GM12878 (cell line): ENCODE measurements around the gene CAPN1. TPM values are rescaled to one million over a fixed set of nuclear protein-coding genes. Genes with fewer than 3 reads are reported as not detected.

Source experiments
- ATAC-seq: fragments of 200-7000 bp; cut with Tn5 transposase; 3 replicates; pipeline ENCODE4 v1.9.1; 2020; ENCODE audit warnings: mild to moderate bottlenecking, moderate library complexity
- BruUV-seq: library from RNA; stranded (reverse); fragments of 400-500 nt; replicated peaks from 2 replicates; lab custom pipeline; 2021; lab: Mats Ljungman, UMichigan
- CTCF ChIA-PET: fragments of 300-600 bp; sonication (Branson Sonifier 250); formaldehyde crosslinking; extraction: SDS; loops from one replicate; lab custom pipeline; 2021; ENCODE audit warnings: inconsistent platforms; lab: Yijun Ruan, JAX
- POLR2A ChIA-PET: fragments of 350-600 bp; formaldehyde crosslinking; extraction: SDS; loops from one replicate; lab custom pipeline; 2021; ENCODE audit warnings: inconsistent platforms; lab: Charles Lee
- RAD21 ChIA-PET: fragments of 300-600 bp; sonication (Branson Sonifier 250); formaldehyde crosslinking; loops from one replicate; lab custom pipeline; 2023; ENCODE audit warnings: antibody characterized with exemption; ENCODE audit not compliant: unreplicated experiment; lab: Charles Lee
- SMC1A ChIA-PET: fragments of 300-600 bp; sonication (Branson Sonifier 250); formaldehyde crosslinking; loops from one replicate; lab custom pipeline; 2023; ENCODE audit not compliant: unreplicated experiment, uncharacterized antibody; lab: Charles Lee
- DNase-seq: peaks from one replicate; pipeline ENCODE4 v3.0.0-alpha.2; 2011; ENCODE audit warnings: low read depth, low spot score
- FAIRE-seq: peaks from 3 replicates; lab custom pipeline; 2011; peaks lifted over from hg19 to GRCh38; lab: Jason Lieb, UNC
- H2AFZ ChIP-seq: 2 replicates; pipeline ENCODE4 v1.6.0; 2011; ENCODE audit warnings: low read depth, low read length, control low read depth; ENCODE audit not compliant: control insufficient read depth
- H3K27ac ChIP-seq: 2 replicates; pipeline ENCODE4 v1.5.1; 2011; ENCODE audit warnings: control low read depth; ENCODE audit not compliant: control insufficient read depth, insufficient read depth
- H3K27me3 ChIP-seq, 2 experiments: replicated peaks in 1 of 2; 2 replicates each; pipeline versions ENCODE4 v1.6.0 to v1.6.1; 2011; ENCODE audit warnings: low read length in 1 of 2; ENCODE audit not compliant: control insufficient read depth in 2 of 2, insufficient read depth in 2 of 2
- H3K36me3 ChIP-seq, 2 experiments: 2 replicates each; pipeline ENCODE4 v1.5.1; 2011; ENCODE audit warnings: low read length in 1 of 2; ENCODE audit not compliant: control insufficient read depth in 2 of 2, insufficient read depth in 2 of 2
- H3K4me1 ChIP-seq: 2 replicates; pipeline ENCODE4 v1.6.1; 2011; ENCODE audit warnings: mild to moderate bottlenecking, low read length, moderate library complexity, mixed read lengths; ENCODE audit not compliant: control insufficient read depth, insufficient read depth
- H3K4me2 ChIP-seq: 2 replicates; pipeline ENCODE4 v1.6.0; 2011; ENCODE audit warnings: control low read depth; ENCODE audit not compliant: control insufficient read depth, insufficient read depth
- H3K4me3 ChIP-seq: fragments of 200-600 bp; sonication (generic); 2 replicates; pipeline ENCODE4 v1.5.1; 2016
- H3K79me2 ChIP-seq: 2 replicates; pipeline ENCODE4 v1.6.0; 2011; ENCODE audit warnings: low read length; ENCODE audit not compliant: control insufficient read depth, insufficient read depth
- H3K9ac ChIP-seq: 2 replicates; pipeline ENCODE4 v1.8.0; 2011; ENCODE audit warnings: low read length, control low read depth, mixed read lengths; ENCODE audit not compliant: control insufficient read depth, insufficient read depth
- H3K9me3 ChIP-seq: replicated peaks from 3 replicates; pipeline ENCODE4 v1.5.1; 2011; ENCODE audit warnings: mild to moderate bottlenecking, low read length; ENCODE audit not compliant: control insufficient read depth, insufficient read depth
- H4K20me1 ChIP-seq: 2 replicates; pipeline ENCODE4 v1.6.0; 2011; ENCODE audit not compliant: control insufficient read depth, insufficient read depth
- DPF2 ChIP-seq: fragments of 450-650 bp; IDR thresholded peaks from 2 replicates; pipeline ENCODE4 v1.6.1; 2017; ENCODE audit warnings: mild to moderate bottlenecking
- FOS ChIP-seq: IDR thresholded peaks from 3 replicates; pipeline ENCODE4 v1.6.1; 2011; ENCODE audit warnings: borderline replicate concordance; ENCODE audit not compliant: insufficient read length; ENCODE audit errors: extremely low read depth
- MXI1 ChIP-seq: fragments of 150-350 bp; IDR thresholded peaks from 2 replicates; pipeline ENCODE4 v1.6.1; 2011; ENCODE audit warnings: low read depth, mild to moderate bottlenecking, inconsistent platforms, low read length, improper control_type of control experiment
- NR2C1 ChIP-seq: fragments of 450-650 bp; IDR thresholded peaks from 2 replicates; pipeline ENCODE4 v1.6.1; 2017; ENCODE audit warnings: antibody characterized with exemption, mild to moderate bottlenecking, moderate library complexity
- RAD21 ChIP-seq: IDR thresholded peaks from 2 replicates; pipeline ENCODE4 v1.6.1; 2011; ENCODE audit warnings: mild to moderate bottlenecking, low read depth, low read length, moderate library complexity; ENCODE audit not compliant: insufficient read depth
- REST ChIP-seq: IDR thresholded peaks from 2 replicates; pipeline ENCODE4 v1.6.1; 2012; ENCODE audit warnings: mild to moderate bottlenecking, low read depth, low read length
- SIX5 ChIP-seq: IDR thresholded peaks from 2 replicates; pipeline ENCODE4 v1.6.1; 2011; ENCODE audit warnings: mild to moderate bottlenecking, low read depth, low read length, moderate library complexity; ENCODE audit not compliant: severe bottlenecking
- SPI1 ChIP-seq: IDR thresholded peaks from 2 replicates; pipeline ENCODE4 v1.6.1; 2011; ENCODE audit warnings: low read depth, mild to moderate bottlenecking, low read length, moderate library complexity, borderline replicate concordance; ENCODE audit not compliant: insufficient read depth
- WGBS: methylation state at CpG from one replicate; pipeline ENCODE4 v1.1.6; 2016; ENCODE audit warnings: low lambda C conversion rate; ENCODE audit not compliant: insufficient replicate concordance, insufficient coverage; ENCODE audit errors: missing lambda C conversion rate; 5-methylcytosine and 5-hydroxymethylcytosine counted together
- in situ Hi-C: fragments of 300-500 bp; cut with MboI; formaldehyde crosslinking; loops from 9 replicates; pipeline ENCODE4 v1.14.3; 2018; ENCODE audit warnings: mixed read lengths
- intact Hi-C: fragments of 100-400 bp; cut with micrococcal nuclease; formaldehyde crosslinking; loops from one replicate; pipeline ENCODE4 v1.14.2; 2022; ENCODE audit not compliant: unreplicated experiment
- polyA plus RNA-seq, 11 experiments: library from polyadenylated mRNA; depleted of rRNA in 4 of 11; unstranded in 6 of 11; stranded (reverse) in 5 of 11; fragments of >200 nt; fragmentation: Nextera tagmentation in 4 of 11; fragmentation: Illumina TruSeq in 1 of 11; extraction: Ambion mirVana in 4 of 11; extraction: Trizol in 1 of 11; gene quantifications; 1 replicate in 1 of 11; 2 replicates in 10 of 11; pipeline versions ENCODE4 v1.2.1 to v1.2.3, GENCODE V29; 2011 to 2016; ENCODE audit warnings: inconsistent platforms in 2 of 11, missing spikeins in 2 of 11, low read depth in 1 of 11
- total RNA-seq, 4 experiments: library from RNA; depleted of rRNA in 3 of 4; stranded (reverse); fragments of >200 nt in 3 of 4; fragmentation: Illumina TruSeq in 1 of 4; extraction: Trizol in 1 of 4; gene quantifications; 2 replicates each; pipeline versions ENCODE4 v1.2.1 to v1.2.3, GENCODE V29; 2013 to 2021
- TF ChIP-seq, protein P1 (sequence below): IDR thresholded peaks from 2 replicates; pipeline ENCODE4 v1.6.1; 2012; ENCODE audit warnings: improper control_type of control experiment, low read depth, low read length; ENCODE audit not compliant: insufficient replicate concordance
- TF ChIP-seq, protein P2 (sequence below): IDR thresholded peaks from 2 replicates; pipeline ENCODE4 v1.6.1; 2012; ENCODE audit warnings: low read length, inconsistent platforms
- TF ChIP-seq, protein P3 (sequence below): IDR thresholded peaks from 2 replicates; pipeline ENCODE4 v1.6.1; 2011; ENCODE audit warnings: low read depth, mild to moderate bottlenecking, low read length, moderate library complexity, borderline replicate concordance; ENCODE audit errors: extremely low read depth

CAPN1 gene
- total and polyA plus RNA-seq, 10 of the 15 experiments (the other 5 are each of a cell fraction or from before 2014, with no cell fraction given) = 2.2 to 167 (median 77.3) TPM

DNA sequence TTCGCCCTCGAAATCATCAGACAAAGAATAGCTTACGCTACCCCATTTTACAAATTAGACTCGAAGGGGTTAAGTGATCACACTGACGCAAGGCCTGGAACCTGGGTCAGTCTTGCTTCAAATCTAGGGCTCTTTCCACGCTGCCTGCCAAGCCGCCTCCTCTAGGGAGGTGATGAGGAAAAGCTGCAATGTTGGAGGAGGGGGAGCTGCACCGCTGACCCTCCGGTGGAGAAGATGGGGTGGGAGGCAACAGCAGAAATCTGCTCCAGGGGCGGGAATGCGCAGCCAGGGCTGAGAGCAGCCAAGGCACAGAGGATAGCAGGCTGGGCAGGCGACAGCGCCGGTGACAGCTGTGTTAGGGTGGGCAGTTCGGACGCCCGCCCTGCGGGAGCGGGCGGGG is 48.0 kb upstream of the CAPN1 start:
- Histone ChIP-seq H4K20me1 (0 out of 2 replicates have a peak, but pooled peaks cover 4% of the 10 kb centered on the region), H3K9ac (peak overlapping the region; percentile 96), H3K4me2 (peak overlapping the region; percentile 98), H3K27ac (peak overlapping the region; percentile 99), H2AFZ (no peak overlapping the region), H3K9me3 (no peaks in the 10 kb centered on the region), H3K27me3 (no peaks in the 10 kb centered on the region), H3K79me2 (peaks cover 44% of the 10 kb centered on the region), H3K4me1 (peaks cover 21% of the 10 kb centered on the region), H3K4me3 (peak overlapping the region; percentile 99), H3K36me3 (peaks cover 15 to 22% of the 10 kb centered on the region in 2 experiments)
- ChIA-PET RAD21 (interaction anchor here (0.9 kb wide), 1 partner anchor 48 kb away, joined by 3 read pairs; the partner anchor contains the start of gene CAPN1), POLR2A (interaction anchor here (0.9 to 3.1 kb wide), 6 partner anchors 9 to 354 kb away, joined by 3 to 16 read pairs (median 5); partner anchors contain the start of genes FAU, MRPL49 and TM7SF2), SMC1A (interaction anchor here (2.4 kb wide), 1 partner anchor 10 kb away, joined by 8 read pairs; no protein-coding TSS in a partner anchor), CTCF (interaction anchor here (3.6 to 6.7 kb wide), 2 partner anchors 13 to 22 kb away, joined by 29 to 40 read pairs; partner anchors contain the start of genes FAU, MRPL49 and TM7SF2)
- intact Hi-C loops (loop anchor here (5.0 to 10.0 kb wide), 2 partner anchors 49 to 121 kb away; partner anchors contain the start of gene CAPN1), in situ Hi-C loops (no loop called here)
- BruUV-seq = no TSS peak
- WGBS = under 1% methylated on average over 20 of the region's 20 CpGs
- ATAC-seq (no peak), FAIRE-seq (no peak), DNase-seq (no peak)
- TF ChIP-seq NR2C1 (no peak), REST (no peak), DPF2 (no peak), SPI1 (no peak), MXI1 (no peak), SIX5 (no peak), RAD21 (no peak), FOS (no peak)
- TF ChIP-seq, protein P1, sequence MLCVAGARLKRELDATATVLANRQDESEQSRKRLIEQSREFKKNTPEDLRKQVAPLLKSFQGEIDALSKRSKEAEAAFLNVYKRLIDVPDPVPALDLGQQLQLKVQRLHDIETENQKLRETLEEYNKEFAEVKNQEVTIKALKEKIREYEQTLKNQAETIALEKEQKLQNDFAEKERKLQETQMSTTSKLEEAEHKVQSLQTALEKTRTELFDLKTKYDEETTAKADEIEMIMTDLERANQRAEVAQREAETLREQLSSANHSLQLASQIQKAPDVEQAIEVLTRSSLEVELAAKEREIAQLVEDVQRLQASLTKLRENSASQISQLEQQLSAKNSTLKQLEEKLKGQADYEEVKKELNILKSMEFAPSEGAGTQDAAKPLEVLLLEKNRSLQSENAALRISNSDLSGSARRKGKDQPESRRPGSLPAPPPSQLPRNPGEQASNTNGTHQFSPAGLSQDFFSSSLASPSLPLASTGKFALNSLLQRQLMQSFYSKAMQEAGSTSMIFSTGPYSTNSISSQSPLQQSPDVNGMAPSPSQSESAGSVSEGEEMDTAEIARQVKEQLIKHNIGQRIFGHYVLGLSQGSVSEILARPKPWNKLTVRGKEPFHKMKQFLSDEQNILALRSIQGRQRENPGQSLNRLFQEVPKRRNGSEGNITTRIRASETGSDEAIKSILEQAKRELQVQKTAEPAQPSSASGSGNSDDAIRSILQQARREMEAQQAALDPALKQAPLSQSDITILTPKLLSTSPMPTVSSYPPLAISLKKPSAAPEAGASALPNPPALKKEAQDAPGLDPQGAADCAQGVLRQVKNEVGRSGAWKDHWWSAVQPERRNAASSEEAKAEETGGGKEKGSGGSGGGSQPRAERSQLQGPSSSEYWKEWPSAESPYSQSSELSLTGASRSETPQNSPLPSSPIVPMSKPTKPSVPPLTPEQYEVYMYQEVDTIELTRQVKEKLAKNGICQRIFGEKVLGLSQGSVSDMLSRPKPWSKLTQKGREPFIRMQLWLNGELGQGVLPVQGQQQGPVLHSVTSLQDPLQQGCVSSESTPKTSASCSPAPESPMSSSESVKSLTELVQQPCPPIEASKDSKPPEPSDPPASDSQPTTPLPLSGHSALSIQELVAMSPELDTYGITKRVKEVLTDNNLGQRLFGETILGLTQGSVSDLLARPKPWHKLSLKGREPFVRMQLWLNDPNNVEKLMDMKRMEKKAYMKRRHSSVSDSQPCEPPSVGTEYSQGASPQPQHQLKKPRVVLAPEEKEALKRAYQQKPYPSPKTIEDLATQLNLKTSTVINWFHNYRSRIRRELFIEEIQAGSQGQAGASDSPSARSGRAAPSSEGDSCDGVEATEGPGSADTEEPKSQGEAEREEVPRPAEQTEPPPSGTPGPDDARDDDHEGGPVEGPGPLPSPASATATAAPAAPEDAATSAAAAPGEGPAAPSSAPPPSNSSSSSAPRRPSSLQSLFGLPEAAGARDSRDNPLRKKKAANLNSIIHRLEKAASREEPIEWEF = no peak
- TF ChIP-seq, protein P2, sequence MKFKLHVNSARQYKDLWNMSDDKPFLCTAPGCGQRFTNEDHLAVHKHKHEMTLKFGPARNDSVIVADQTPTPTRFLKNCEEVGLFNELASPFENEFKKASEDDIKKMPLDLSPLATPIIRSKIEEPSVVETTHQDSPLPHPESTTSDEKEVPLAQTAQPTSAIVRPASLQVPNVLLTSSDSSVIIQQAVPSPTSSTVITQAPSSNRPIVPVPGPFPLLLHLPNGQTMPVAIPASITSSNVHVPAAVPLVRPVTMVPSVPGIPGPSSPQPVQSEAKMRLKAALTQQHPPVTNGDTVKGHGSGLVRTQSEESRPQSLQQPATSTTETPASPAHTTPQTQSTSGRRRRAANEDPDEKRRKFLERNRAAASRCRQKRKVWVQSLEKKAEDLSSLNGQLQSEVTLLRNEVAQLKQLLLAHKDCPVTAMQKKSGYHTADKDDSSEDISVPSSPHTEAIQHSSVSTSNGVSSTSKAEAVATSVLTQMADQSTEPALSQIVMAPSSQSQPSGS = no peak
- TF ChIP-seq, protein P3, sequence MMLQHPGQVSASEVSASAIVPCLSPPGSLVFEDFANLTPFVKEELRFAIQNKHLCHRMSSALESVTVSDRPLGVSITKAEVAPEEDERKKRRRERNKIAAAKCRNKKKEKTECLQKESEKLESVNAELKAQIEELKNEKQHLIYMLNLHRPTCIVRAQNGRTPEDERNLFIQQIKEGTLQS = no peak
